ENCODE data around the gene KIF11.
A peak's percentile ranks its signal among the peaks of the same experiment; 100 is the strongest.

KIF11 gene

DNA sequence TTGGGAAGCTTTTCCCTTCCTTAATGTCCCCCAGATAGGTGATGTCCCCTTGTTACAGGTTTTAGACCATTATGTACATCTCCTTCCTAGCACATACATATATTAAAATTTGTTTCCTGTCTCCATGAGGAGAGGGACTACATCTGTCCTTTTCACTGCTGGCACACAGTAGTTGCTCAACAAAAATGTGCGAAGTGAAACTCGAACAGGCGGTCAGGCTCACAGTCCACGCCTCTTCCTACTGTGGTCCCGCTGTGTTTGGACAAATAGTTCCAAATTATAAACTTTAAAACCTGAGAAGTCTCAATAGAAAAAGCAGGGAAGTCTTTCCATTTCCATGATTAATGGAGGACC is 95.6 kb downstream of the KIF11 start:
- DNase-seq = no peak

DNA sequence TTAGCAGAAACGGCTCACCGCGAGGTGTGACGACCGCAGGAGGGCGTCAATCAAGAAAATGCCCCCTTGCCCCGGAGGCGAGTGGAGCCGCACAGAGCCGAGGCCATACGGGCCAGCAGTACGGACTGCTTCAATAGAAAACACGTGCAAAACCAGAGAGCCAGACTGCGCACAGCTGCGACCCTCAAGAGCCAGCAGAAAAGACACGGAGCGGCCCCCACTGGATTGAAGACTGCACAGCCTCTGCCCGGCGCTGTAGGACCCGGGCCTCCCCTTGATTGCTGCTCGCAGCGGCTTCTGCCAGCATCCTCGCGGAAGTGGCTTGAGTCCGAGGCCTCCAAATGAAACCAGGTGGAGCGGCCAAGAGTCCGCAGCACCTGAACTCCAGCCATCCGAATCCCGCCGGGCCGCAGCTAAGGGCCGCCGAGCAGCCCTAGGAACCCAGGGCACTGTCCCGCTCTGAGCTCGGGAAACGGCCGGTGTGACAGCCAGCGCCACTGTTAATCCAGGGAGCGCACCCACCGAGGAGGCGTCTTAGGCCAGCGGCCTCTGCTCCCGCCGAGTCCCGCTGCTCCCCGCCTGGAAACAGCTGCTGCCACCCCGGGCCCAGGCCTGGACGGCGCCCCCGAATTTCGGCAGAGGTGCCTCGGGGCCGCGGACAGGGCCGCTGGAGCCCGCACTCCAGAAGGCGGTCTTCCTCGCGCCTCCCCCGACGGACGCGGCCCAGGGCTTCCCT is 96.2 kb downstream of the KIF11 start:
- DNase-seq = peak; percentile 56

DNA sequence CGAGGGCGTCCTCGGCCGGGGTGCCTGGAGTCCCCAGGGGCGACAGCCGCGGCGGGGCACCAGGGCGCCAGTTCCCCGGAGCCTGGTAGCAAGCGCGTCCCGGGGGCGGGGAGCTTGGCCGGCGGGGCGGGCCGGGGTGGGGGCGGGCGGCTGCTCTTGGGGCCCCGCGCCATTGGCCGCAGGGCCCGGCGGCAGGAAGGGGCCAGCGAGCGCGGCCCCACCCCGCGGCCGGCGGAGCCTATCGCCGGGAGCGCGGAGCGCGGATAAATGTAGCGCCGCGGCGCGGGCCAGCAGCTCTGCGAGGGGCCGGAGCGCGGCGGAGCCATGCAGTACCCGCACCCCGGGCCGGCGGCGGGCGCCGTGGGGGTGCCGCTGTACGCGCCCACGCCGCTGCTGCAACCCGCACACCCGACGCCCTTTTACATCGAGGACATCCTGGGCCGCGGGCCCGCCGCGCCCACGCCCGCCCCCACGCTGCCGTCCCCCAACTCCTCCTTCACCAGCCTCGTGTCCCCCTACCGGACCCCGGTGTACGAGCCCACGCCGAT is 96.8 kb downstream of the KIF11 start, which contains the start of gene HHEX:
TSS of gene HHEX (plus strand) at position 293 of the 548 bp plus-strand sequence. CDS start at position 325, 32 bp downstream.
- peak; percentile 65 for DNase-seq

DNA sequence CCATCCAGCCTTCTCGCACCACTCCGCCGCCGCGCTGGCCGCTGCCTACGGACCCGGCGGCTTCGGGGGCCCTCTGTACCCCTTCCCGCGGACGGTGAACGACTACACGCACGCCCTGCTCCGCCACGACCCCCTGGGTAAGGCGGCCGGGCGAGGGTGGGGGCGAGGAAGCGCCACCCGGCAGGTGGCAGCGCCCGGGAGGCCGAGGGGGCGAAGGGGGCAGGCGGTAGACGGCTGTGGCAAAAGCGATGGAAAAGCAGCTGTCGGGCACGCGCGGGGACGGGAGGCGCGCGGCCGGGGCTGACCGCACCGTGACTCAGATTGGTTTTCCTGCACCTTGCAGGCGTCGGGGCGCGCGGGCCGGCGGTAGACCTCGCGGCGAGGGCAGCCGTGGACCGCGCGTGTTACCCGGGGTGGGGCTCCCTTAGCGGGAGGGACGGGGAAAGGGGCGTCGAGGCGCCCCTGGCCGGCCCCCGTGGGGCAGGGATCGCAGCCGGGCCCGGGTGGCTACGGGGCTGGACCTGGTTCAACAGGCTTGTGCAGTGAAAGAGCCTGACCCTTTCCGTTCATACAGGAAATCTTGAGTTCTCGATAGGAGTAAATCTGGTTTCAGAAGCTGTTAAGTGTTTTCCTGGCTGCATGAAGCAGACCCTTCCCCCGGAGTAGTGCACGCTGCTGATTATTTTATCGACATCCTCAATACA is 97.4 kb downstream of the KIF11 start:
- peak; percentile 97 for DNase-seq

DNA sequence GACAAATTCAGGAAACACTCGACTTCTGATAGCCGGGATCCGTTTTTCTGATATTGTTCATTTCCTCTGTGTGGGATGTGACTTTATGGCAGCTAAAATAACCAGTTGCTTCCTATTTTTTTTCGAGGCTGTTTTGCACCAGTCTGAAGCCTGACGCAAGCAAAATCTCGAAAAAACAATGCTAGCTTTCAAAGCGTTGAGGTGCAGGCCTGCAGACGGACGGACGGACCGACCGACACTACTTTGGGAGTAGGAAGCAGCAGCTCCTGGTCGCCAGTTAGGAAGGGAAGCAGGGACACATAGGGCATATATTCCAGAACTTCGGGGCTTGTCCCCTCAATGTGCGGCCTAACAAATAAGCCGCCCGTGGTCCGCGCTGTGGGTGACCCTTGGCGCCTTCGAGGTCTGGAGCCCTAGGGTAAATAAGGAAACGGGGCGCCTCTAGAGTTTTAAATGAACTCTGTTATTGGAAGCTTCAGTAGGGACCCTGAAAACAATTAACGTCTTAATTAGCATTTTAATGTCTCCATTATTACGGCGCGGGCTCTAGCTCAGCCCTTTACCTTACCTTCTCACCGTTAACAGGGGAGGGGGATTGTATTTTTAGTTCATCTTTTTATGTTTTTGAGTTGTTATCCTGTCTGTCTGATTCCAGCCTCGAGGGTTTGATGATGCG is 98.1 kb downstream of the KIF11 start:
- no peak for DNase-seq

DNA sequence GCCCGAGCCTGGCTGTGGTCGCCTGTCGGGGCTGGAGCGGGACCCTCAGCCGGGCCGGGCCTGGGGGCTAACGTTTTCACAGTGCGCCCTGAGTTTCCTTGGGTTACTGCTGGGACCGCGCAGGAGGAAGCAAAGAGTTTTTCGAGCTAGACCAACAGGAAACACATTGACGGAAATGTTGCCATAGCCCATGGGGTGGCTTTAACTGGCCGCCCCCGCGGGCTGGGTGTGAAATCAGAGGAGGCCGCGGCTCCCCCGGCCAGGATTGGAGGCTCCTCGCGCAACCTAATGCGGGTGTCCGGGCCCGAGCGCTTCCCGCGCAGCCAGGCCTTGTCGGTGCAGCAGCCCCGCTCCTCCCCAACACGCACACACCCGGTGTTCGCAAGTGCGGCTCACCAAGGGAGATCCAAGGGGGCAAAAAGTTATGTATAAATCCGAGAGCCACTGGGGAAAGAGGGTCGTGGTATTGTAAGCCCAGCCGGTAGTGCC is 98.7 kb downstream of the KIF11 start:
- peak; percentile 79 for DNase-seq

DNA sequence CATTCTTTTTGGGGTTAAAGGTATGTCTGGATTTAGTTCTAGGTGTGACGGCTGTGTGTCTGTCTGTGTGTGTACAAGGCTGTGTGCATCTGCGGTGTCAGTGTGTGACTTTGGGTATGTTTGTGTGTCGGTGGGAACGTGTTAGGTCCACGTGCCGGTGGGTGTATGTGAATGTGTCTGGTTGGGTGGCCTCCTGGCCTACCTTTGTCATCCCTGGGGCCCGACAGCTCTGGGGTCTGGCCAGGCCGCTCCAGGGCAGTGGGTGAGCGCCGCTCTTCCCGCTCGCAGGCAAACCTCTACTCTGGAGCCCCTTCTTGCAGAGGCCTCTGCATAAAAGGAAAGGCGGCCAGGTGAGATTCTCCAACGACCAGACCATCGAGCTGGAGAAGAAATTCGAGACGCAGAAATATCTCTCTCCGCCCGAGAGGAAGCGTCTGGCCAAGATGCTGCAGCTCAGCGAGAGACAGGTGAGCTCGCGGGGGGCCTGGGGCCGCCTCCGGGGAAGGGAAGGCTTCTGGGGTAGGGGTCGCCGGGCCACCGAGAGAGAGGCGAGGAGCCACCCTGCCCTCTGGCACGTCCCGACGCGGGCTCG is 99.2 kb downstream of the KIF11 start:
- DNase-seq = no peak

DNA sequence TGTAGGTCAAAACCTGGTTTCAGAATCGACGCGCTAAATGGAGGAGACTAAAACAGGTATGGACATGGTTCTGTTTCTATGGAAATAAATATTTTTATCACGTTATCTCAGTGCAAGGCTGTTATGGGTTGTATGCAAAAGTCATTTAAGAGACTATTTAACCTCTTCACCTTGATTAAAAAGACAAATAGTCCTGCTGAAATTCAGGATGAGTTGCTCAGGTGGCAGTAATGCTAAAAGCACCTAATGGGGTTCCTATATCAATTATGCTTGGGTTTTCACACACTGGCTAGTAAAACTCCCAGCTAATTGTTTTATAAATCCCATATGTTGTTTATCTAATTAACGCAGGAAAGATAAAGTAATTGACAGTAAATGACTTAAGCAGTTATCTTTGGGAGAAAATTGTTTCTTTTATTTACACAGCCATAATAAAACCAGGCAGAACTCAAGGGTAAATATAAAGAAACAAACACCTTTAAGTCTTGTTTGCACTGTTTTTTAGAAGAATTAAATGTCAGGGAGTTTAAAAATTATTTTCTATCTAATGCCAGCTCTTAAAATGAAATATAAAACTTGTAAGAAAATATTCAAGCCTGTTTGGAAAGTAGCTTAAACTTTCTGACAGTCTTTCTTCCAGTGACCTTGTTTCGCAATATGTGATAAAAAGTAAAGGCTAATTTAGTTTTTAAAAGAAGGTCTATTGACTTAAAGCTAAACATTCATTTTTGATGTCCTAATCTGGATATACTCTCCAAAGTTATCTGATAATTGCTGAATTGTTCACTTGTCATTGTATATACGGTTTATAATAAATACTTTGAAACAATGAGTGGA is 100.0 kb downstream of the KIF11 start:
- no peak for DNase-seq

DNA sequence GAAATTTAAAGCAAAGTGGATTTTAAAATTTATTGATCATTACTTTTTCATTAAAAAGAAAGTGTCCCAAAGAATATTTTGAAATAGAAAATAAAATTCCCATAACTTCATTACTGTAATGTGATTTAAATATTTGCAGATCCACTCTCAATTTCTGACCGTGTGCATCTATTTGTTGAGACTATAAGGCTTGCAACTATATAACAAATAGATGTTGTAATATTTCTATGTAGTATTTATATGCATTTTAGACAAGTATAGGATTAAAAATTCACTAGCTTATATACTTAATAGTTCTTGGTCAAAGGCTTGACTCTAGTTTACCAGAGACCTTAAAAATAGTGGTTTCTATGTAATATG is 100.6 kb downstream of the KIF11 start:
- no peak for DNase-seq

DNA sequence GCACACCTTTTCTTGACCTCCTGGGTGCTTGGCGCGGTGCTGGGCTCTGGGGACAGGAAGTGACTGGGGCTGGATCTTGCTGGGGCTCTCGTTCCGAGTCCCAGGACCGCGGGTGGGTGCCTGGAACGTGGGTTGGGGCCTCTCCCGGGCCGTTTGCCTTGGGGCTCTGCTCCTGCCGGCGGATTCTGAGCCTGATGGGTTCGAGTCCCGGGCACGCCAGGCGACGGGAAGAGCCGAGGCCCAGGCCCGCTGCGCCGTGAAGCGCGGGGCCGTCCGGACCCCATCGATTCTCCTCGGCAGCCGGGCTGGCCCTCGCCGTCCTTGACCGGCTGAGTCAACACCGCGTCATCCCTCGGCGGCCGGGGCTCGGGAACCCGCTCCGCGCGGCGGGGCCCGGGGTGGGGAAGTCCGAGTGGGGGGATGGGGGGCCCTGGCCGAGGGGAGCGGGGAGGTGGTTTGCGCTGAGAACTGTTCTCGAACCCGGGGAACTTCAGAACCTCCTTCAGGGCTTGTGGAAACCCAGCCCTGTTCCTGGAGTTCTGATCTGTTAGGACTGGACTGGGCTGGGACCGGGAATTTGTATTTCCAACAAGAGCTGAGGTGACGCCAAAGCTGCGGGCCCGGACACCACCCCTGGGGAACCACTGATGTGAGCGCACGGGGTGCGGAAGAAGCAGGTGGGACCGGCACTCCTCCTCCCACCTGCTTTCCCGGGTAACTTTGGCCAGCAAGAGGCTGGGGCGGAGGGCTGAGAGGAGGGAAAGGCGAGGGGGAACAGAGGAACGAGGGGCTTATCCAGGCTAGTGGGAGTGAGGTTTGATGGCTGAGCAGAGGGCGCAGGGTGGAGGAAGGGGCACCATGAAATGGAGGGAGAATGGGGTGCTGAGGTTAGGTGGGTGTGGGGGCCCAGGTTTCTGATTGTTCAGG is 103.0 kb downstream of the KIF11 start:
- no peak for DNase-seq

DNA sequence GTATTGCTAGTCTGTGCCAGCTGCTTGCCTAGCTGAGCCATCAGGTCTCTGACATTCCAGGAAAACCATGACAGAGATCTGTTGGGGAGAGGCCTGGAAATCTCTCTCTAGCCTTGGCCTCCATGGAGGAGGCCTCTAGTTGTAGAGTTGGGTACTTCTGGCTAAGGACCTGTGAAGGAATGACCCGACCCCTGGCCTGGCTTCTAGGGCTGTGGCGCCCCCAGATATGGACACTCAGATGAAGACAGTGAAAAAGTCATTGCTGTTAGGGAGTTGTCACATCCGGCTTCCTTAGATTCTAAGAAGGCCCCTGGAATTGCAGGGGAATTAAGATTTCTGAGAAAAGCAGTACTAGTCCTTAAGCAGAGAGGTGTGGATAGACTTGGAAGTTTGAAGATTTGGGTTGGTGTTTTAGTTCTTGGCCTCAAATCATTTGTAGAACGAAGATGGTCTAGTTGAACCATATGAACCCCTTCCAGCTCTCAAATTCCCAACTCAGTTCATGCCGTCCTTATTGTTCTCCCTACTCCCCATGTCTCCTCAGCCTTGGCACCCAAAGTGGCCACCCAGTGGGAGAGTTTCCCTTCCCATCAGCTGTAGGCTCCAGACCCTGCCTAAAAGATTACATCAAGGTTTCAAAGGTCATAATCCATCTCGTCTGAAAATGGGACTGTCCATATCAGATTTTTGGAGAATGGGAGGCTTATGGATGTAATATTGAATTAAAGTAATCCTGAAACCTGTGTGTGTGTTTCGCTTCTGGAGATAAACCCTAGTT is 103.9 kb downstream of the KIF11 start:
- no peak for DNase-seq

DNA sequence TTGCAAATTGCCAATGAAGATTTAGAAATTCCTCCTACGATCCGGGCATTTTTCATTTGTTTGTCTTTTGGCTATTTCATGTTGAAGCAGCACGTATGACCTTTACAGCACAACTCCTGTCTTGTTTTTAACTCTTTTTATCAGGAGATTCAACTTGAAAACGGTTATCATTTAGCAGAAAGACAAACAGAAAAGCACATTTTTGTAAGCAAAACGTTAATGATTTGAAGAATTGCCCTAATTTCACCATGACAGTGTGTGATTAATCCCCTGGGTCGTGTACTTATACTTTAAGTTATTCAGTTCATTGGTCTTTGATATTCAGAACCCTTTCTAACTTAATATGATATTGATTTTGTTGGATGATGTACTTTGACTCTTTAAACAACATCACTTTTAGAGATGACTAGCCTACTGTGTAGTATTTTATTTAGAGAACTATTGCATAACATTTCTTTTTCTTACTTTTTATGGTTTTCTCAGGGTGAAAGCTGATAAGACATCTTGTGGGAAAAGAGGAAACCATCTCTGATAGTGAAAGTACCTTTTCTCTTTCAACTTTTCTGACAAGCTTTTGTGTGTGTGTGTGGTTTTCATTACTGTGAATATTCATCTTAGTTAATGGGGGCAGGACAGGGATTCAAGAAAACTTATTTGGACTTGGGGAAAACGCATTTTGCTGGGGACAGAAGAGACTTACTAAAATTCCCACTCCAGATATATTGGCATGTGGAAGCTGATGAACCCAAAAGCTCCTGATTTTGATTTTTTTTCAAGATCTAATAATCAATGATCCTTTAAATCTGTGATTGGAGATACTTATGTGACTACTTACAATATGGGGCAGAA is 105.0 kb downstream of the KIF11 start:
- no peak for DNase-seq

DNA sequence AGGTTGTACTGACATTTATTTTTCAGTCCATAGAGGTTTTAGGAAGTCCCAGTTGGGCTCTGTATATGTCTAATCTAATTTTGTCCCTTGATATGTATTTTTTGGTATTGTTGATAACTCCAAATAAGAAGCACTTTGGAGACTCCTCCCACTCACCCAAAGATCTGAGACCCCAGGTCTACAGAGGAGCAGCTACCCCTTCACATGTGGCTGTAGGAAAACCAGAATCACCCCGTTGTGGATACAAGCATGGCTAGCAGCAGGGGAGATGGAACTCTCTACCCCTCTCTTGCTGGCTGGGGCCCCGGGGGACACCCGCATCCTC is 106.2 kb downstream of the KIF11 start:
- no peak for DNase-seq

DNA sequence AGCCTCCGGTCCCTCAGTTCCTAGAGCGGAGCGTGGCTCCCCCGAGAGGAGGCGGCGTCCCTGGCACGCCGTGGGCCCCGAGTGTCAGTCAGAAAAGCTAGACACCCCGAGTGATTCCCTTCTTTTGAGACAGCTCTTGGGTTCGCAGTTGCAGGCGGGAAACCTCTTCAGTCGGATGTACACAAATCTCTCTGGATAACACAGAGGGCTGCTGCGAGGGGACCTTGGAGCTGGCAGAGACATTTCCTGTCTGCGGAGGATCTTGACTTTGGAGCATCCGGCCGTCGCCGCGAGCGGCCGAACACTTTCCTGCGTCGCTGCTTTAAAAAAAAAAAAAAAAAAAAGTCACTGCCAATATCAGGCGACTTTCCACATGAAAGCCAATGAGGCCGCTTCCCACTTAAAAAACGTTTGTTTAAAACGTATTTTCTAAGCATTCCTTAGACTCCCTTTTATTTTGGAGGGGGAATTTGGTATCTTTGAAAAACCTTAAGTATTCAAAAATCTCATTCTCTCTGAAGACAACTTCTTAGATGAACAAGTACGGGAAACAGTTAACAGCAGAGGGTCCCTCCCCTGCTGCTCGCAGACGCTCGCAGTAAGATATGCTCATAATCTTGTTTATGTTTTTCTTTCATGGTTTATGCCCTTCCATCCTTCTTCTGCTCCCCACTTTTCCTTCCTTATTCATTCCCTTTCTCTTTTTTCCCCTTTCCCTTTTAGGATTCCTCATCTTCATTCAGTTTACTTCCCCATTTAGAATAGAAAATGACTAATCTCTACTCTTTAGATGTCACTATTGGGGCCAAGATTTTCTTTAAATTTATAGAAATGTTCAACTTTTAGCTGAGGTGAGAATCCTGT is 106.8 kb downstream of the KIF11 start:
- DNase-seq = peak; percentile 85

DNA sequence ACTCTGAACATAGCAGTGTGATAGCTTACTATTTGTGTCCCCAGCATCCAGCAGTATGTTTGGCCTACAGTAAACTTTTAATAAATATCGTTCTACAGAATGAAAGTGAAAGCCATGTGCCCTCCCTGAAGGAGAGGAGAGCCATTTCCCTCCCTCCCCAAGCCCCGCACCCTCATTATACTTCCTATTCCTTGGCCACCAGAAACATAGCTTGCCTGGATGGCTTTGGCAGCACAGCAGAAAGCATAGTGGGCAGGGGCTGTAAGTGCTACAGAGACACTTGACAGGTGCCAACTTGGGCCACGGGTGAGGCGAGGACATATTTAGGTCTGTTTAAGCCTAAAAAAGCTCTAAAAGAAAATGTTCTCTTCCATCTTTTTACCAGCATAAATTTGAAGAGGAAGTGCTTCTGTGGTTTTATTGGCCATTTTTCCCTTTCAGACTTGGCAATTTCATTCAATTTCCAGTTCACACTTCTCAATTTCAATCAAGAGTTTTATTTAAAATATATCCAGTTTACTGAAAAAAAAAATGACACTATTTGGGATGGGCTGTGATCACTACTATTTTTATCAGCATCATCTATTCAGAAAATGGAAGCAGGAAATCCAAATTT is 109.5 kb downstream of the KIF11 start:
- DNase-seq = no peak
